Suprapubic skin (tissue), 4 donors: Measurements from ENCODE around the gene PITRM1.

Experiments used
- CTCF ChIP-seq, 2 donors: fragments of 200-600 bp in 1 of 2; fragments of 450-650 bp in 1 of 2; sonication (generic) in 1 of 2; IDR thresholded peaks; one replicate each; pipeline ENCODE4 v1.5.1; 2016 to 2019; ENCODE audit warnings: antibody characterized with exemption in 2 of 2, mild to moderate bottlenecking in 1 of 2, moderate library complexity in 1 of 2
- EP300 ChIP-seq: sonication (generic); formaldehyde crosslinking; IDR thresholded peaks from one replicate; pipeline ENCODE4 v1.6.1; 2017; ENCODE audit warnings: antibody characterized with exemption
- POLR2A ChIP-seq, 2 donors: fragments of 450-650 bp; IDR thresholded peaks; one replicate each; pipeline ENCODE4 v1.6.1; 2017; ENCODE audit warnings: antibody characterized with exemption in 2 of 2, mild to moderate bottlenecking in 2 of 2, moderate library complexity in 2 of 2
- POLR2AphosphoS5 ChIP-seq, 3 donors: sonication (generic); formaldehyde crosslinking; IDR thresholded peaks; one replicate each; pipeline ENCODE4 v1.6.1; 2017; ENCODE audit warnings: antibody characterized with exemption in 3 of 3

- TF ChIP-seq CTCF (IDR thresholded peaks at IDR 0.05), result no peak
- TF ChIP-seq EP300, result no peak
- no peak for TF ChIP-seq POLR2A (IDR thresholded peaks at IDR 0.05)
- TF ChIP-seq POLR2AphosphoS5 (IDR thresholded peaks at IDR 0.05), result no peak
Observed at GRCh38 chr10:3199488-3199887, 26.9 kb upstream of the PITRM1 start.
